H9 (cell line): Measurements from ENCODE around the gene AMN. TPM values are rescaled to one million over a fixed set of nuclear protein-coding genes. Genes with fewer than 3 reads are reported as not detected.

Source experiments
- DNase-seq: peaks from one replicate; pipeline ENCODE4 v3.0.0-alpha.2; 2017
- H2AFZ ChIP-seq: one replicate; pipeline ENCODE4 v1.6.1; 2013; ENCODE audit warnings: mild to moderate bottlenecking, low read length, control low read depth, moderate library complexity
- H2AK5ac ChIP-seq: 2 replicates; pipeline ENCODE4 v1.6.1; 2013; ENCODE audit warnings: low read length, control low read depth, mixed read lengths; ENCODE audit not compliant: insufficient read length
- H2BK120ac ChIP-seq: one replicate; pipeline ENCODE4 v1.6.1; 2013; ENCODE audit warnings: low read depth, mild to moderate bottlenecking, low read length, control low read depth, inconsistent platforms; ENCODE audit not compliant: poor library complexity, severe bottlenecking
- H2BK12ac ChIP-seq: 2 replicates; pipeline ENCODE4 v1.6.1; 2013; ENCODE audit warnings: low read length, control low read depth, mixed read lengths, low read depth; ENCODE audit not compliant: insufficient read length
- H2BK15ac ChIP-seq: 2 replicates; pipeline ENCODE4 v1.6.1; 2013; ENCODE audit warnings: low read depth, low read length, control low read depth
- H2BK20ac ChIP-seq: one replicate; pipeline ENCODE4 v1.6.1; 2013; ENCODE audit warnings: low read depth, mild to moderate bottlenecking, low read length, control low read depth, inconsistent platforms; ENCODE audit not compliant: poor library complexity, severe bottlenecking
- H2BK5ac ChIP-seq: 2 replicates; pipeline ENCODE4 v1.6.1; 2013; ENCODE audit warnings: low read length, control low read depth, mixed read lengths; ENCODE audit not compliant: insufficient read length
- H3K14ac ChIP-seq: 2 replicates; pipeline ENCODE4 v1.6.1; 2013; ENCODE audit warnings: low read length, control low read depth; ENCODE audit not compliant: insufficient read depth
- H3K18ac ChIP-seq: 2 replicates; pipeline ENCODE4 v1.6.1; 2013; ENCODE audit warnings: low read depth, mild to moderate bottlenecking, mixed read lengths, low read length, control low read depth; ENCODE audit not compliant: insufficient read length
- H3K23ac ChIP-seq: 2 replicates; pipeline ENCODE4 v1.6.1; 2013; ENCODE audit warnings: low read length, control low read depth, mixed read lengths, low read depth; ENCODE audit not compliant: insufficient read length
- H3K23me2 ChIP-seq: 2 replicates; pipeline ENCODE4 v1.6.1; 2013; ENCODE audit warnings: low read depth, mild to moderate bottlenecking, mixed read lengths, low read length, control low read depth; ENCODE audit not compliant: insufficient read length, poor library complexity, severe bottlenecking
- H3K27ac ChIP-seq: 2 replicates; pipeline ENCODE4 v1.5.1; 2013; ENCODE audit warnings: low read length, control low read depth, mixed read lengths, low read depth; ENCODE audit not compliant: insufficient read length
- H3K27me3 ChIP-seq: 2 replicates; pipeline ENCODE4 v1.6.1; 2013; ENCODE audit warnings: low read length, control low read depth, inconsistent platforms; ENCODE audit not compliant: insufficient read depth
- H3K4ac ChIP-seq: 2 replicates; pipeline ENCODE4 v1.6.1; 2013; ENCODE audit warnings: low read depth, mild to moderate bottlenecking, control low read depth, inconsistent platforms, low read length, moderate library complexity
- H3K4me1 ChIP-seq: 2 replicates; pipeline ENCODE4 v1.6.1; 2013; ENCODE audit warnings: low read length, control low read depth, inconsistent platforms; ENCODE audit not compliant: insufficient read depth
- H3K4me2 ChIP-seq: 2 replicates; pipeline ENCODE4 v1.6.1; 2013; ENCODE audit warnings: low read length, control low read depth, mixed read lengths; ENCODE audit not compliant: insufficient read length, insufficient read depth
- H3K56ac ChIP-seq: 2 replicates; pipeline ENCODE4 v1.6.1; 2013; ENCODE audit warnings: low read depth, mild to moderate bottlenecking, mixed read lengths, low read length, control low read depth; ENCODE audit not compliant: insufficient read length
- H3K79me1 ChIP-seq: 2 replicates; pipeline ENCODE4 v1.6.1; 2013; ENCODE audit warnings: low read depth, mild to moderate bottlenecking, moderate library complexity, low read length, control low read depth, inconsistent platforms; ENCODE audit not compliant: insufficient read depth, poor library complexity, severe bottlenecking
- H3K79me2 ChIP-seq: 2 replicates; pipeline ENCODE4 v1.6.1; 2013; ENCODE audit warnings: low read length, control low read depth, inconsistent platforms; ENCODE audit not compliant: insufficient read depth
- H3K9ac ChIP-seq: 2 replicates; pipeline ENCODE4 v1.6.1; 2013; ENCODE audit warnings: low read length, control low read depth, mixed read lengths; ENCODE audit not compliant: insufficient read length; ENCODE audit errors: extremely low read depth
- H3K9me3 ChIP-seq: one replicate; pipeline ENCODE4 v1.6.1; 2013; ENCODE audit warnings: low read depth, low read length, inconsistent platforms; ENCODE audit not compliant: control insufficient read depth
- H3T11ph ChIP-seq: one replicate; pipeline ENCODE4 v1.6.1; 2013; ENCODE audit warnings: mild to moderate bottlenecking, low read length, control low read depth, inconsistent platforms
- H4K20me1 ChIP-seq: one replicate; pipeline ENCODE4 v1.6.1; 2013; ENCODE audit not compliant: control insufficient read depth, insufficient read length, insufficient read depth
- H4K5ac ChIP-seq: 2 replicates; pipeline ENCODE4 v1.6.1; 2013; ENCODE audit warnings: low read depth, mild to moderate bottlenecking, mixed read lengths, low read length, control low read depth; ENCODE audit not compliant: insufficient read length
- H4K8ac ChIP-seq: replicated peaks from 2 replicates; pipeline ENCODE4 v1.6.1; 2013; ENCODE audit warnings: low read length, control low read depth, mixed read lengths, low read depth; ENCODE audit not compliant: insufficient read length
- H4K91ac ChIP-seq: 2 replicates; pipeline ENCODE4 v1.6.1; 2013; ENCODE audit warnings: low read depth, mild to moderate bottlenecking, moderate library complexity, mixed read lengths, low read length, control low read depth; ENCODE audit not compliant: insufficient read length
- H3K27ac Mint-ChIP-seq, 3 experiments: 2 replicates in 2 of 3; 3 replicates in 1 of 3; pipeline ENCODE4 v1.8.0; 2020 to 2021; ENCODE audit warnings: mixed read lengths in 3 of 3, mild to moderate bottlenecking in 1 of 3, moderate library complexity in 1 of 3
- H3K27me3 Mint-ChIP-seq: 2 replicates; pipeline ENCODE4 v1.8.0; 2021; ENCODE audit warnings: low read depth, mild to moderate bottlenecking, moderate library complexity, mixed read lengths
- H3K36me3 Mint-ChIP-seq, 3 experiments: 2 replicates in 2 of 3; 3 replicates in 1 of 3; pipeline ENCODE4 v1.8.0; 2020 to 2021; ENCODE audit warnings: low read depth in 3 of 3, mixed read lengths in 3 of 3; ENCODE audit not compliant: insufficient read depth in 1 of 3
- H3K4me1 Mint-ChIP-seq, 2 experiments: 2 replicates each; pipeline ENCODE4 v1.8.0; 2020; ENCODE audit warnings: mixed read lengths in 2 of 2
- H3K4me3 Mint-ChIP-seq, 2 experiments: 2 replicates in 1 of 2; 3 replicates in 1 of 2; pipeline ENCODE4 v1.8.0; 2020 to 2021; ENCODE audit warnings: mild to moderate bottlenecking in 2 of 2, mixed read lengths in 2 of 2, moderate library complexity in 1 of 2
- H3K9me3 Mint-ChIP-seq, 2 experiments: 2 replicates in 1 of 2; 3 replicates in 1 of 2; pipeline ENCODE4 v1.8.0; 2020; ENCODE audit warnings: mild to moderate bottlenecking in 2 of 2, mixed read lengths in 2 of 2, moderate library complexity in 1 of 2
- WGBS: extraction: QIAGEN DNeasy Blood & Tissue Kit; methylation state at CpG from one replicate; pipeline ENCODE4 v1.1.7; 2013; ENCODE audit warnings: missing lambda C conversion rate, low lambda C conversion rate, mixed read lengths; ENCODE audit not compliant: insufficient read length; ENCODE audit errors: extremely low coverage; 5-methylcytosine and 5-hydroxymethylcytosine counted together
- total RNA-seq: library from RNA; stranded (reverse); gene quantifications from 2 replicates; pipeline ENCODE4 v1.2.1, GENCODE V29; 2021
- TF ChIP-seq, protein P1 (sequence below): fragments of 200-600 bp; sonication (generic); conservative IDR thresholded peaks from 3 replicates; pipeline ENCODE4 v1.8.0; 2021; ENCODE audit warnings: antibody characterized with exemption, mild to moderate bottlenecking

Gene AMN
- total RNA-seq, 1 experiment from 2014 or later: 1.9 TPM

DNA sequence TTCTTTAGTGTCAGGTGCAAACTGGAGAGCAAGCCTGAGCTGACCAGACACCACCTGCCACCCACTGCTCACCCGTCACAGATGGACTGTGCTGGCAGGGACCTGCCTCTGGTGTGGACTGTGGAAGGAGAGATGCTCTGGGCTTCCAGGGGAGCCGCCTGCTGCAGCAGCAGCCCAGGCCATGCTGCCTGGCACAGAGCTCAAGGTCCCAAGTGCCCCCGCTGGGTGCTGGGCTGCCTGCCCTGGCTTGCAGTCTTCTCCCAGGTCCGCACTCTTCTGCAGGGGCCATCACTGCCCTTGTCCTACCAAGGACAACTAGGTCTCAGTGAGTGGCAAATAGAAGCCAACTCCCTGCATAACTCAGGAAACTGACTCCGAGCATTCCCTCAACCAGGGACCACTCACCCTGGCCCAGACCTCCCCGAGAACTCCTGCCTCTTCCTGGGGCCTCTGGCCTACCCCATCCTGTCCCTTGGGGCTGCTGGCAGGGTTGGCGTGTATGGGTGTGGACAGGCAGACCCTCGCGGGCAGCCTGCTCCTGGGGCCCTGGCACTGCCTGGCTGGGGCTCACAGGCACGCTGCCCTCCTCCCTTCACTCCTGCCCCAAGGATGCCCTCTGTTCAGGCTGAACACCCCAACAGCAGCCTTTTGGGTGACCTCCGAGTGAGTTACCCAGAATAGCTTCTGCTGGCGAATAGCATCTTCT lies 9.3 kb downstream of the AMN start:
- Histone ChIP-seq H4K8ac (no peak overlapping the region), H3K9ac (no peak overlapping the region), H2BK5ac (no peak overlapping the region), H3K14ac (no peak overlapping the region), H3K79me1 (no peaks in the 10 kb centered on the region), H3K27ac (no peak overlapping the region), H3T11ph (no peak overlapping the region), H3K23ac (no peak overlapping the region), H3K56ac (no peak overlapping the region), H2BK20ac (no peak overlapping the region), H4K5ac (no peak overlapping the region), H4K91ac (no peak overlapping the region), H3K23me2 (peaks cover 25% of the 10 kb centered on the region), H3K18ac (no peak overlapping the region), H3K9me3 (no peaks in the 10 kb centered on the region), H2AFZ (no peak overlapping the region), H2BK15ac (no peak overlapping the region), H2BK12ac (no peak overlapping the region), H3K4me1 (no peaks in the 10 kb centered on the region), H2BK120ac (no peak overlapping the region), H3K27me3 (peaks cover 12% of the 10 kb centered on the region), H3K79me2 (no peaks in the 10 kb centered on the region), H2AK5ac (no peak overlapping the region), H3K4me2 (no peak overlapping the region), H4K20me1 (no peaks in the 10 kb centered on the region), H3K4ac (no peak overlapping the region)
- no peak for DNase-seq
- Mint-ChIP-seq H3K4me3 (peak overlapping the region in 1 of 2 experiments; percentile 35; a peak in 3 of 5 replicates), H3K27ac (no peak overlapping the region), H3K9me3 (no peaks in the 10 kb centered on the region; a peak in 1 of 5 replicates), H3K36me3 (peaks cover 2 to 37% (median 10%) of the 10 kb centered on the region in 3 experiments; a peak in 6 of 7 replicates), H3K4me1 (peaks cover 5 to 6% of the 10 kb centered on the region in 2 experiments), H3K27me3 (peaks cover 39% of the 10 kb centered on the region)
- WGBS: no CpG with 5 or more reads among the region's 12 CpGs
- TF ChIP-seq, protein P1, sequence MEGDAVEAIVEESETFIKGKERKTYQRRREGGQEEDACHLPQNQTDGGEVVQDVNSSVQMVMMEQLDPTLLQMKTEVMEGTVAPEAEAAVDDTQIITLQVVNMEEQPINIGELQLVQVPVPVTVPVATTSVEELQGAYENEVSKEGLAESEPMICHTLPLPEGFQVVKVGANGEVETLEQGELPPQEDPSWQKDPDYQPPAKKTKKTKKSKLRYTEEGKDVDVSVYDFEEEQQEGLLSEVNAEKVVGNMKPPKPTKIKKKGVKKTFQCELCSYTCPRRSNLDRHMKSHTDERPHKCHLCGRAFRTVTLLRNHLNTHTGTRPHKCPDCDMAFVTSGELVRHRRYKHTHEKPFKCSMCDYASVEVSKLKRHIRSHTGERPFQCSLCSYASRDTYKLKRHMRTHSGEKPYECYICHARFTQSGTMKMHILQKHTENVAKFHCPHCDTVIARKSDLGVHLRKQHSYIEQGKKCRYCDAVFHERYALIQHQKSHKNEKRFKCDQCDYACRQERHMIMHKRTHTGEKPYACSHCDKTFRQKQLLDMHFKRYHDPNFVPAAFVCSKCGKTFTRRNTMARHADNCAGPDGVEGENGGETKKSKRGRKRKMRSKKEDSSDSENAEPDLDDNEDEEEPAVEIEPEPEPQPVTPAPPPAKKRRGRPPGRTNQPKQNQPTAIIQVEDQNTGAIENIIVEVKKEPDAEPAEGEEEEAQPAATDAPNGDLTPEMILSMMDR: no peak
